ENCODE measurements around the gene RHEBL1.

DNA sequence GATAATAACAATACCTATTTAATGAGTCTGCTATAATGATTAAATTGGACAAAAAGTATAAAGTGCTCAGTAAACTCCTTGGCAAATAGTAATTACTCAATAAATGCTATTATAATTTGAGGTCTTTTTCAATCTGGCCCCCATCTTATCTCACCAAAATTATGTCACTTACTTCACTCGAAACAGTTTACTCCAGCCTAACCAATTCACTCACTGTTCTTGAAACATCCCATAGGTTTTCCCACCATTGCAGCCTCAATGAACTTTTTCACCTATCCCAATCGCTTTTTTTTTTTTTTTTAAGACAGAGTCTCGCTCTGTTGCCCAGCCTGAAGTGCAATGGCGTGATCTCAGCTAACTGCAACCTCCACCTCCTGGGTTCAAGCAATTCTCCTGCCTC, 33.8 kb downstream of the RHEBL1 start:
- TF ChIP-seq, protein P1, sequence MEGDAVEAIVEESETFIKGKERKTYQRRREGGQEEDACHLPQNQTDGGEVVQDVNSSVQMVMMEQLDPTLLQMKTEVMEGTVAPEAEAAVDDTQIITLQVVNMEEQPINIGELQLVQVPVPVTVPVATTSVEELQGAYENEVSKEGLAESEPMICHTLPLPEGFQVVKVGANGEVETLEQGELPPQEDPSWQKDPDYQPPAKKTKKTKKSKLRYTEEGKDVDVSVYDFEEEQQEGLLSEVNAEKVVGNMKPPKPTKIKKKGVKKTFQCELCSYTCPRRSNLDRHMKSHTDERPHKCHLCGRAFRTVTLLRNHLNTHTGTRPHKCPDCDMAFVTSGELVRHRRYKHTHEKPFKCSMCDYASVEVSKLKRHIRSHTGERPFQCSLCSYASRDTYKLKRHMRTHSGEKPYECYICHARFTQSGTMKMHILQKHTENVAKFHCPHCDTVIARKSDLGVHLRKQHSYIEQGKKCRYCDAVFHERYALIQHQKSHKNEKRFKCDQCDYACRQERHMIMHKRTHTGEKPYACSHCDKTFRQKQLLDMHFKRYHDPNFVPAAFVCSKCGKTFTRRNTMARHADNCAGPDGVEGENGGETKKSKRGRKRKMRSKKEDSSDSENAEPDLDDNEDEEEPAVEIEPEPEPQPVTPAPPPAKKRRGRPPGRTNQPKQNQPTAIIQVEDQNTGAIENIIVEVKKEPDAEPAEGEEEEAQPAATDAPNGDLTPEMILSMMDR (IDR thresholded peaks at IDR 0.05) = no peak
- TF ChIP-seq POLR2AphosphoS5 (IDR thresholded peaks at IDR 0.05) = no peak

Measured in breast epithelium (tissue), 3 donors.